ENCODE data around the gene CNTD1. TPM values are rescaled to one million over a fixed set of nuclear protein-coding genes. Genes with fewer than 3 reads are reported as not detected.

The CNTD1 gene
- total and polyA plus RNA-seq, 2 of the 4 experiments (the other 2 are of a cell fraction), result not detected

GRCh38 chr17:42754782-42755181, 43.9 kb upstream of the CNTD1 start:
- H3K18ac ChIP-seq (ENCODE audit: low read depth, low read length), result no peak overlapping the region
- dilution Hi-C loops (cut with HindIII; ENCODE audit: low sequenced_read_pairs, unreplicated experiment), result no loop called here
- no peak overlapping the region for H3K27ac ChIP-seq (ENCODE audit: insufficient read depth, low read length)
- no peak overlapping the region for H3K4me2 ChIP-seq (ENCODE audit: low read depth, low read length)
- H2AK5ac ChIP-seq (ENCODE audit: low read depth, low read length), result no peak overlapping the region
- H4K91ac ChIP-seq (ENCODE audit: insufficient read depth, low read depth, low read length), result no peak overlapping the region
- no peaks in the 10 kb centered on the region for H3K4me1 ChIP-seq (ENCODE audit: control insufficient read depth, insufficient read depth, low read length)
- no peaks in the 10 kb centered on the region for H4K20me1 ChIP-seq (ENCODE audit: insufficient read depth, low read length)
- no peaks in the 10 kb centered on the region for H3K9me3 ChIP-seq (ENCODE audit: control insufficient read depth, insufficient read depth, low read length)
- no peak overlapping the region for H3K23ac ChIP-seq (ENCODE audit: low read depth, low read length)
- H3K36me3 ChIP-seq (ENCODE audit: control insufficient read depth, insufficient read depth, low read length), result no peaks in the 10 kb centered on the region
- H2AK9ac ChIP-seq (replicated peaks; ENCODE audit: low read depth, low read length, poor library complexity), result no peak overlapping the region
- no peak overlapping the region for H4K5ac ChIP-seq (ENCODE audit: low read depth, low read length)
- no peak overlapping the region for H4K8ac ChIP-seq (ENCODE audit: low read depth in 2 of 2, low read length in 2 of 2)
- ChIA-PET CTCF (interaction anchor here (1.4 kb wide), 1 partner anchor 9 kb away, joined by 5 read pairs; no protein-coding TSS in a partner anchor), POLR2A (ENCODE audit: unreplicated experiment) (no interaction called here)
- intact Hi-C loops (cut with micrococcal nuclease), result no loop called here
- BruUV-seq (replicated peaks), result no TSS peak
- no peak overlapping the region for H2BK15ac ChIP-seq (ENCODE audit: low read depth, low read length)
- H3K9ac ChIP-seq (ENCODE audit: low read depth, low read length), result no peak overlapping the region
- peak overlapping the region; percentile 14 for H2AFZ ChIP-seq (replicated peaks; ENCODE audit: low read length, poor library complexity)
- no peak for ATAC-seq (ENCODE audit: low read depth)
- H3K56ac ChIP-seq (ENCODE audit: extremely low read depth, insufficient read depth, low read length), result no peak overlapping the region
- no peaks in the 10 kb centered on the region for H3K79me1 ChIP-seq (ENCODE audit: low read depth in 1 of 2, low read length in 2 of 2)
- WGBS, 2 experiments (ENCODE audit: extremely low coverage in 2 of 2, insufficient read length in 1 of 2), result 80% methylated on average over 1 of the region's 3 CpGs; no CpG with 5 or more reads in 1 of the 2 experiments
- H3K14ac ChIP-seq (replicated peaks; ENCODE audit: low read depth, low read length), result no peak overlapping the region
- in situ Hi-C loops (cut with MboI; ENCODE audit: low sequenced_read_pairs), result no loop called here
- no peak for TF ChIP-seq USF2 (IDR thresholded peaks at IDR 0.05; ENCODE audit: low read depth, low read length)
- TF ChIP-seq, protein P1, sequence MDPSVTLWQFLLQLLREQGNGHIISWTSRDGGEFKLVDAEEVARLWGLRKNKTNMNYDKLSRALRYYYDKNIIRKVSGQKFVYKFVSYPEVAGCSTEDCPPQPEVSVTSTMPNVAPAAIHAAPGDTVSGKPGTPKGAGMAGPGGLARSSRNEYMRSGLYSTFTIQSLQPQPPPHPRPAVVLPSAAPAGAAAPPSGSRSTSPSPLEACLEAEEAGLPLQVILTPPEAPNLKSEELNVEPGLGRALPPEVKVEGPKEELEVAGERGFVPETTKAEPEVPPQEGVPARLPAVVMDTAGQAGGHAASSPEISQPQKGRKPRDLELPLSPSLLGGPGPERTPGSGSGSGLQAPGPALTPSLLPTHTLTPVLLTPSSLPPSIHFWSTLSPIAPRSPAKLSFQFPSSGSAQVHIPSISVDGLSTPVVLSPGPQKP (IDR thresholded peaks at IDR 0.05; ENCODE audit: borderline replicate concordance, low read depth, low read length), result no peak
- no peak for TF ChIP-seq CTCF (conservative IDR thresholded peaks at IDR 0.05; ENCODE audit: low read depth, low read length)
- TF ChIP-seq FOS (IDR thresholded peaks at IDR 0.05; ENCODE audit: low read depth, low read length), result no peak
- no peak for TF ChIP-seq BHLHE40 (IDR thresholded peaks at IDR 0.05; ENCODE audit: low read depth, low read length)
- TF ChIP-seq POLR2A (IDR thresholded peaks at IDR 0.05; ENCODE audit: low read depth, low read length), result no peak
- TF ChIP-seq MAFK (IDR thresholded peaks at IDR 0.05; ENCODE audit: low read depth, low read length), result no peak
- H2BK20ac ChIP-seq (ENCODE audit: low read depth, low read length), result no peak overlapping the region
- H2BK5ac ChIP-seq (ENCODE audit: low read depth, low read length, poor library complexity, severe bottlenecking), result no peak overlapping the region
- H2BK120ac ChIP-seq (ENCODE audit: low read depth, low read length), result no peak overlapping the region
- DNase-seq, result peak; percentile 41
- H3K27me3 ChIP-seq (ENCODE audit: control insufficient read depth, insufficient read depth, low read length), result peaks cover 52% of the 10 kb centered on the region
- H3K9me1 ChIP-seq (ENCODE audit: insufficient read depth, low read length), result no peaks in the 10 kb centered on the region
- no peak overlapping the region for H3K4ac ChIP-seq (ENCODE audit: low read depth, low read length)
- H3K4me3 ChIP-seq (ENCODE audit: insufficient read depth, low read depth, low read length), result no peak overlapping the region
